HG03039 (cell line): Measurements from ENCODE around the gene PDE9A.

Source experiments
- ATAC-seq: cut with Tn5 transposase; IDR thresholded peaks from one replicate; pipeline ENCODE4 v1.9.1; 2021; ENCODE audit warnings: mild to moderate bottlenecking, moderate library complexity; ENCODE audit not compliant: unreplicated experiment

The PDE9A gene

DNA sequence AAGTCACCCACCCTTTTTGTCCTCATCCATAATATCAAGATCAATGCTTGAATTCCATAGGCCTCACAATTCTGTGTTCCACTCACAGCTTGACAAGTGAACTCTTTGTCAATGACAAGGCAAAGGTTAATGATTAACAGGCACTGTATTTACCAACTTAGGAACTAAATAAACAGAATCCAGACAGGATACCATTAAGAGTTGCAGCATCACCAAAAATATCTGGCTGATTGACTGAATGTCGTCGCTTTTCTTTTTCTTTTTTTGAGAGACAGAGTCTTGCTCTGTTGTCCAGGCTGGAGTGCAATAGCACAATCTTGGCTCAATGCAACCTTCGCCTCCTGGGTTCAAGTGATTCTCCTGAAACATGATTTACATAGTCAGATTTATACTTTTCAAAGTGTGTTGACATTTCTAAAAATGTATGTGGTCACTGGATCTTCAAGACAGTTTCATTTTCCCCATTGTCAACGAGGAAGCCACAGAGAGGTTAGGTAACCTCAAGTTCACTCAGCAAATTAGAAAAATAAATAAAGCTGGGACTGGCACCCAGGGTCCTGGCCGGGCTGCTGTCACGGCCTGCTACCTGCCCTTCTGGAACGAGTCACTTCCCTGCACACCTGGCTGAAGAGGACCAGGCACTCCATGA lies 81.0 kb downstream of the PDE9A start:
- no peak for ATAC-seq

DNA sequence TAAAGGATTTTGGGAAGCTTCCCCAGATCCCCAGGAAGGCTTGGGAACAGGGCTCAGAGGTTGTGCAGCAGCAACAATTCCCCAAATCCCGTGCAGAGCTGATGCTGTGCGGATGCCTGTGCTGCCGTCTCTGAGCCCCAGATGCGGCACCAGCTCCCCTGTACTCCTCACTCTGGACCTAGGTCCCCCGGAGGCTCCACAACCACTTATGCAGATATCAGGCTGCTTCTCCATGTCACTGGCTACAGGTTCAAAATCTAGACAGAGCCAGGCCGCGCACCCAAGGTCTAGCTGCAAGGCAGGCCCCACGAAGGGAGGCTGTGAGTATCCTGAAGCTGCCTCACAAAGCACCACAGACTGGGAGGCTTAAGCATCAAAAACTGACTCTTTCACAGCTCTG lies 81.6 kb downstream of the PDE9A start:
- no peak for ATAC-seq

DNA sequence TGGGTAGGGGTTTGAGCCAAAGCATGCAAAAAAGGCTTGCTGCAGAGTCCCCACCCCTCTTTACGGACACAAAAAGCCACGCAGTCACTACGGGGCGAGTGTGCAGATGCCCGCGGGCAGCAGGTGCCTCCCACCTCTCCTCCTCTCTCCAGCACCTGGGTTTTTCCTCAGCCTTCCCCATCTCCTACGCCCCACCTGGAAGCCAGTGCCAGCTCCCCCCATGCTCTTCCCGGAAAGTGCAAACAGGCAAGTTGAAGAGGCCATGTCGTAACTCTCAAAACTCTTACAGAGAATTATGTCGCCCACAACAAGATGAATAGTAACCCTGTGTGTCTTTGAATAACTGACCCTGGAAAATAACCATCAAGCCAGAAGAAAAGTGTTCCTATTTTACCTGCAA lies 82.5 kb downstream of the PDE9A start:
- no peak for ATAC-seq

DNA sequence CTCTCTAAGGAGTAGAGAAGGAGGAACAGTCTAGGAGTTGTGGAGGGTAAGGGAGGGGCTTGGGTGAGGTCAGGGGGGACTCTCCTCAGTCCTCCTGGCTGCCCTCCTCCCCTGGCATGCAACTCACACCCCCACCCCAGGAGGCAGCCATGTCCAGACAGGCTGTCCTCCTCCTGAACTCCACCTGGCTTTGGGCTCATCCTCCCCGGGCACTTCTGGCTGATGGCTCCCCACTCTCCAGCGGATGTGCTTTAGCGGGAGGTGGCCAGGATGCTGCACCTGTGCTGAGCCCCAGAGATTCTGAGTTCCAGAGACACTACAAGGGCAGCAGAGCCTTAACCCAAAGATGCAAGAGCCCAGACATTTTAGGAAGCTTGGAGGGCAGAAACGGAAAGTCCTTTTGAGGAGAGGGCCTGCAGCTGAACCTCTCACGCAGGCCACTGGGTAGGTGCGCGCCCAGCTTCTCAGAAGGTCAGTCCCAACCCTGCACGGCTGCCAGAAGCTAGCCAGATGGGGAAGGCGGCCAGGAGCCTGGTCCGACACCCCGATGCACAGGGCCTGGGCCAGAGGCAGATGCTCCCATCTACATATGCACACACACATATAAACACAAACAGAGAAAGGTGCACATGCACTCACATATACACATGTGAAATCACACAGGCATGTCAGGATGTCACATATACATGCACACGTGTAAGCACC lies 83.4 kb downstream of the PDE9A start:
- no peak for ATAC-seq

DNA sequence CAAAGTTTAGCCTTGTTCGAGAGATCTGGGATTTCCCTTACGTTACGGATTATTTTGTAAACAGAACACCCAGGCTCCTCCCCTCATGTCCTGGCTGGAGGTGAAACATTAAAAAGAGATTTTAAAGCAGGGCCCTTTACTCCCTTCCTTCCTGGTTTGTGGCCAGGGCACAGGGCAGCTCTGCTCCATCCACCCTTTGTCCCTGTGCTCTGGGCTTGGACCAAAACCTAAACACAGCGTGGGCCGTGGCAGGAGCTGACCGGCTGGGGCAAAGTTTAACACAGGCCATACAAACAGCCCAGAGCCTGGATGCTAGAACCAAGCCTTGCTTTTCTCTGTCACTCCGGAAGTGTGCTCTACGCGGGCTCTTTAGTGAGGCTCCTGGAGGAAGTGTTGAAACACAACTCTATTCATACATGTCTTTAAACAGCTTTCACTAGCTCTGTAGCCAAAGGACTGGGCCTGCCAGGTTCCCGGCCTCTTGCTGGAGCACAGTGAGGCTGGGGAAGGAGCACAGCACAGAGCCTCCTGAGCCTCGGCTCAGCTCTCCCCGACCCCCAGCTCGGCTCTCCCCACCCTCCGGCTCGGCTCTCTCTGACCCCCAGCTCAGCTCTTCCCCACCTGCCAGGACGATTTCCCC lies 84.7 kb downstream of the PDE9A start:
- no peak for ATAC-seq

DNA sequence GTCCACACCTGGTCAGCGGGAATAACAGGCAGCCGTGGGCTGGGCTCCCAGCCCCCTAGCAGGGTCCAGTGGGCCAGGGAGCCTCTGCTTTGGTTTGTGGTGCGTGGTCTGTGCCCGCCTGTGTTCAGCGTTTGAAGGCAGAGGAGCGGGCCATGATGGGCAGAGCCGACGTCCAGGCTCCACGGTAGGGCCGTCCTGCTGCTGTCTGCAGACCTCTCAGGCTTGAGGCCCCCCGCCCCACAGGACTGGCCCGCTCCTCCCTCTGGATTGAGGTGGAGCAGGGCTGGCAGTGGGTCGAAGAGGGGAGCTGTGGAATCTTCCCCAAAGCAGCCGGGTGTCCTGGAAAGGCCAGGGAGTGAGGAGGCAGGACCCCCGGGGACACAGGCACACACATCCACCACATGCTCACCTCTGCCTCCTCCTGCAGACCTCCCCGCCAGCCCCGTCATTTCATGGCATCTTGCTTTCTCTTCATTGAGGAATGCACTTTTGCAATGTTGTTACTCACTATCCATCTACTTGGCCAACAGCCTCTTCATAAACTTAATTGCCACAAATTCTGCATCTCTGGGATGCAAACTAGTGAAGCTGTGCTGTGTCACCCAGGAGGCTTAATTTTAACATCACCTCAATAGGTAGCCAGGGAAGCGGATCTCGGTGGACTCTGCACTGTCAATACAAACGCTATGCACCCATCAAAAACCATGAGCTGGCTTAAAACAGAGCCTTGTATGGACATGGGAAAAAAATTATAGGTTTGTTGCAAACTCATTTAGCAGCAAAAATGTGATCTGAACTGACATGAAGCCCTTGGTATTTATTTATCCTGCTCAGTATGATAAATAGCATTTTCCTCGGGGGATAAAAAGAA lies 85.9 kb downstream of the PDE9A start:
- ATAC-seq: no peak

DNA sequence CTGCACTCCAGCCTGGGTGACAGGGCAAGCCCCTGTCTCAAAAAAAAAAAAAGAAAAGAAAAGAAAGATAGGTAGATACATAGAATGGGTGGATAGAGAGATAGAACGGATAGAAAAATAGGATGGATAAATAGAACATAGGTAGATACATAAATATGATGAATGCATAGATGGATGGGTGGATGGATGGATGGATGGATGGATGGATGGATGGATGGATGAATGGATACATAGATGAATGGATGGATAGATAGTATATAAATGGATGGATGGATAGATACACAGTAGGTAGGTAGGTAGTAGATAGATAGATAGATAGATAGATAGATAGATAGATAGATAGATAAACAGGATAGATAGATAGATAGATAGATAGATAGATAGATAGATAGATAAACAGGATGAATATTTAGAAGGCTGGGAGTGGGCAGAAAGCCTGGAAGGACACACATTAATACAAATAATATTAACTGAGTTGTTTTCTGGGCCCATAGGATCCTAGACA lies 87.0 kb downstream of the PDE9A start:
- no peak for ATAC-seq

DNA sequence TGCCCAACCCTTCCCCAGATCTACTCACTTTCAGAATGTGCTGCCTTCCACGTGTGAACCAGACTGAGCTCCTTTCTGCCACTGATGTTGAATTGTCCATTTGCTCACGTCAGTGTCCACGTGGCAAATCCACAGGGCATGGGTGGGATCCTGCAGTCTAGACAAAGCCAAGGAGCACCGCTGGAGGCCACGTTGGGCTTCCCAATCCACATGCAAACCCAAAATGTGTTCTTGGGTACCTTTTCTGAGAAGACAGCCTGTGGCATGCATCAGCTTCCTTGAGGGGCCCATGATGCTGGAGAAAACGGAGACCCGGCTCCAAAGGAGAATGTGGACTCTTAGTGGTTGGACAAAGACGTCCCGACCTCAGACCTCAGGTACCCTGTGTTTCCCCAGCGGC lies 87.6 kb downstream of the PDE9A start:
- ATAC-seq: no peak

DNA sequence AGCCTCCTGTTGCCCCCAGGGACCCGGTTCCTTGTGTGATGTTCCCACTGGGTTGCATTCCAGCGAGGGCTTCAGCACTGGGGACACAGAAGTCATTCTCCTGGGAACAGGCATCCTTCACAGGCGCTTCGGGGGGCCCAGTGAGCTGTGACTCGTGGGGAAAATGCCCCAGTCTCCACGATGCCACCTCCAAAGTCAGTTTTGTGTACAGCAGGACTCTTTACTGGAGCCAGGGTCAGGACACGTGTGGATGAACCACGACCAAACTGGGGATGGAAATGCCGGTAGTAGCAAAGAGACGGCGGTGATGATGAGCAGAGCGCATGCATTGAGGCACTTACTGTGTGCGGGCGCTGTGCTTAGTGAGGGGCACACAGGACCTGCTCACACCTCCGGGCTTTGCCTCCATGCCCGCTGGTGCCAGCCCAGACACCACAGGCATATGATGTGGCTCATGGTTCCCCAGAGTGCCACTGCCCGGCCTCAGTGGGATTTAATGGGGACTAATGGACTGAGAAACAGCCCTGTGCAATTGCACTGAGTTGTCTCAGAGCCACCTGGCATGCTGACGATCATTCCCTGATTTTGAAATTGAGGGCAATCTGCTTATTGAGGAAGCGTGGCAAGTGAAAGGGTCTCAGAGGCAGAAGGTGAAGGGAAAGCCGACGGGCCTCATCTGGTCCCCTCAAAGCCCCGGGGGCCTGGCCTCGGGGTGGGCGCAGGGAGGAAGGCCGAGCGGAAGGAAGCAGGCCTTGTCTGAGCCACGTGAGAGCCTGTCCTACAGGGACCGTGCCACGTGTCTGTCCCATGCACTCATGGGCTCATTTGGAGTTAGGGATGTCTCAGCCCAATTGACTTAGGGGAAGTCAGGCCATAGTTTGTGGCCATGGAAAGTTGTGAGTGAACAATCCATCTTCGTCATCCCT lies 91.4 kb downstream of the PDE9A start:
- ATAC-seq: no peak

DNA sequence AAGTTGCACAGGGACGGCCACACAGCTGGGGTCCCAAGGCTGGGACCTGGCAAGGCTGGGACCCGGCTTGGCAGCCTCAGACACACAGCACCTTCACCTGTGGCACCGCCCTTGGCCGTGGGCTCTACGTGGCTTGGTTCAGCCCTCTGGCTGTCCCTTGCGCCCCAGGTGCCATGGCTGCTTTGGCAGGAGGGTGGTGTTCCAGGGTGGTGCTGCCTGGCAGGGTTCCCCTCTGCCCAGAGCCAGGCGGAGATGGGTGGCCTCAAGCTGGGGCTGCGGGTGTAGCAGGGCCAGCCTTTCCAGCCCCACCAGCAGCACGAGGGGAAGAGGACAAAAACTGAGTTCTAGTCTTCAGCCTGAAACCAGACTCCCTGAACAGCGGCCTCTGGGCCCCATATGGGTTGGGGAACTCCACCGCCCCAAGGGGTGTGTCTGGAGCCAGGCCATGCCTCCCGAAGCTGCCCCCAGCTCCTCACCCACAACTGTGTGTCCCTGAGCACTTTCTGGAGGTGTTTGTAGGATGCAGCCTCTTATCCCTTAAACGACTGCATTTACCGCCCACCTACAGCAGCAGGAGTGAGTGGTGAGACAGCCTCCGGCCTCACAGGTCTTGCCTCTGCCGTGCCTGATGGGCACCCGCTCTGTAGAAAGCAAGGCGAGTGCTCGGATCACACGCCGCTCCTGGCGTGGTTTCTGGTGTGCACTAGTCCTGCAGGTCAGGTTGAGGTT lies 92.3 kb downstream of the PDE9A start:
- no peak for ATAC-seq

DNA sequence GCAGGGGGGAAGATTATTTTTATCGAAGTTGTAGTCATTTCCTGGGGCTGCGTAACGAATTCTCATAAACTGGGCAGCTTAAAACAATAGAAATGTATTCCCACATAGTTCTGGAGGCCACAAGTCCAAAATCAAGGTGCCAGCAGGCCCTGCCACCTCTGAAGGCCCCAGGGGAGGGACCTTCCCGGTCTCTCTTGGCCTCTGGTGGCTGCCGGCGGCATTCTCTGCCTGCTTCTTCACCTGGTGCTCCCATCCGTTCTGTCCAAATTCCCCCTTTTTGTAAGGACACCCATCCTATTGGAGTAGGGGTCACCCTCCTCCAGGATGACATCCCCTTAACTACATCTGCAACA lies 92.8 kb downstream of the PDE9A start:
- ATAC-seq: no peak

DNA sequence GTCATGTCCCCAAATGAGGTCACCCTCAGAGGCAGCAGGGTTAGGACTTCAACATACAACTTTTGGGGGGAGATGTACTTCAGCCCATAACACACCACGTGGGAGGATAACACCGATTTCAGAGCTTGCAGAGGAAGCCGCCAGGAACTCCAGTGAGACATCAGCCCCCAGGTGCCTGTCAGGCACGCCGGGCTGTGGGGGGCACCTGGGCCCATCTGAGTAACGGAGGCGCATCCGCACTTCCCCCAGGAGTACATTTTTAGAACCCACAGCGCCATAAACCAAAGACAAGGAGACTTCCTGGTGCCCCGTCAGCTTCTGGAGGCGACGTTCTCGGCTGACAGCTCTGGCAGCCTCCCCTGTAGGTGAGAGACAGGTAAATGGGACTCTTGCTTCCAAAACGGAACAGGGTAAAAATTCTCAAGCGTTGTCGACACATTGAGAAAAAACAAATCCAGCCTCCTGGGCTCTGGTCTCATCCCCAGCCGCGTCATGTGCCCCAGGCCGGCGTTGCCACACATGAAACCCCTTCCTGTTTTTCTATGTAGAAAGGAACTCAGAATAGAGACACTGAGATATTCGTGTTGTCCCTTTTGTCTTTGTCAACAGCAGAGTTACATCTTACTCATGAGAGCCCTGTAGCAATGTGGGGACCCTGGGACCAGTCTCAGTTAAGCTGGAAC lies 93.3 kb downstream of the PDE9A start:
- no peak for ATAC-seq

DNA sequence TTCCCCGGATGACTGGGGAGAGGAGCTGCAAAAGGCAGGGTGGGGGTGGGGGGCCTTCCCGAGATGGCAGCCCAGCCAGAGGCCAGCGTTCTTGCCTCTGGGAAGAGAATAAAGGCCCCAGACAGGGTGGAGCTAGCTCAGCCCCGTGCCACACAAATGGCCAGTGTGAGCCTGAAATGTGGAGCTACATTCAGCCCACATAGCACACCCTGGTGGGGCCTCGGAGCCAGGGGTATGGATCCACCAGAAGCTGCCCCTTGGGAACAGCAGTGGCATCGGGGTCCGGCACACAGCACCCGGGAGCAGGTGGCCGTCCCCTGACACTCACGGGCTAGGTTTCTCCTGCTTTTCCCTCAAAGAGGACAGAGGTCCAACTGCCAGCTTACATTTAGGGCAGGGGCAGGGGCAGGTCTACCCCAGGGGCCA lies 93.9 kb downstream of the PDE9A start:
- no peak for ATAC-seq

DNA sequence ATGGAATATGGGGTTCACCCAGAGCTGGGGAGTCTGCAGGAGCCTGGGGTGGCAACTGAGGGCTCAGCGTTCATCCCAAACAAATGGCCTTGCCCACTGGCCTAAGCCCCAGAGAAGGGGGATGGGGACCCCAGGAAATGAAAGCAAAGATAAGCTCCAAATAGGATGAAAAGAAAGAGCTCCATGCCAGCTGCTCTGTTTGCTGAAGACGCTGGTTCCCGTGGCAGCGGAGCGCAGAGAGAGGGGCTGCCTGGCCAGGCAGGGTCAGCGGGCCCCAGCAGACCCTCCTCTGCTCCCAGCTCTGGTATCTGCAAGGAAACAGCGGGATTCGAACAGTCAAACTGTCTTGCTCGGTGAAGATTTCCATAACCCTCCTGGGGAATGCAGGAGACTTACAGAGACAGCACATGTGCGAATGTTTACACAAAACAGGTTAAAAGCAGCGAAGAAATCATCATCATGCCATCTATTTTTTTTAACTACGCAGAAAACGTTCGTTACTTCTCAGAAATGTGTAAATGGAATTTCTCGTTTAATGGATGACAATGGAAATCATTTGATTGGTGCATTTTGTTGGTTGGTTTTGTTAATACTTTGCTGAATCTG lies 94.4 kb downstream of the PDE9A start:
- no peak for ATAC-seq

DNA sequence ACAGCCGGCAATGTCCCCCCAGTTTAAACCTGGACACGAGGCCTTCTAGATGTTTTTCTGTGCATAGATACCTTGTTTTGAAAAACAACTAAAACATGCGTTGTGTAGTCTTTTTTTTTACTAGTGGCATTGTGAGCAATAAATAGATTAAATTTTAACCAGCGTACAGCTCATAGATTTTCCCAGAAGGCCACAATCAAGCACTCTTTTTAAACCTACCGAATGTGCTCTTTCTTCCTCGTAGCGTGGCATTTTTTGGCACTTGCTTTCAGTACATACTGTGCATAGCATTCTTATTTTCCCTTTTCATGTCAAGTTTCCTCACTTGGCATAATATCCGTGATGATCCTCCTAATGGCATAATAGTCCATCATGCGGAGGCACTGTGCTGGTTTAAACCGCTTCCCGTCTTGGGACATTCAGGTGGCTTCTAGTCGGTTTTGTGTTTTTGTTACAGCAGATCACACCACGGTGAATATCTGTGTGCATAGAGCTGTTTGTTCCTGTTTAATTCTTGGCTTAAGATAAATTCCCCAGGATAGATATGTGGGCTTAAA lies 95.3 kb downstream of the PDE9A start:
- no peak for ATAC-seq

DNA sequence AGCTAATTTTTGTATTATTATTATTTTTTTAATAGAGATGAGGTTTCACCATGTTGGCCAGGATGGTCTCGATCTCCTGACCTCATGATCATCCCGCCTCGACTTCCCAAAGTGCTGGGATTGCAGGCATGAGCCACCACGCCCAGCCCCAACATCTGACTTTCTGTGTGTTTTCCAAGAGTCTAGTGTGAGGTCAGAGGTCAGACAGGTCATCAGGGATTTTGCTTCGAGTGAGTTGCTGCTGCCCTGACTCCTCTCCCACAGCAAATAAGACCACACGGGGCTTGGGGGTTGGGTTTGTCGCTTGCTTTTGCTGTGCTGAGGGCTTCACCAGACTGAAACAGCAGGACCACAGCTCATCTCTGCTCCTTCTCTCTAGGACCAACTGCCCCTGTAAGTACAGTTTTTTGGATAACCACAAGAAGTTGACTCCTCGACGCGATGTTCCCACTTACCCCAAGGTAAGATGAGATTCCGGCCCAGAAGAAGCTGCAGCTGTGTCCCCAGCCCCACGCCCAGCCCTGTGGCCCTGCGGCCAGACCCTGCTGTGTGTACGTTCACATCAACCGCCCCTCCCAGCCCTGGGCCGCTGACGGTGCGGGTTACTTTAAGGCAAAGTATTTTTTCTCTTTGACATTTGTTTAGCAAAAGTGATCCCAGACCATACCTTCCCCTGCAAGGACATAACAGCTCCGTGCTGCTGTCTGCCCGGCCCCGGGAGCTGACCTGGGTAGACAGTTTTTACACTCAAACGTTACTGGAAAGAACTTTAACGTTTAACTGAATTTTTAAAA lies 97.5 kb downstream of the PDE9A start:
- no peak for ATAC-seq

DNA sequence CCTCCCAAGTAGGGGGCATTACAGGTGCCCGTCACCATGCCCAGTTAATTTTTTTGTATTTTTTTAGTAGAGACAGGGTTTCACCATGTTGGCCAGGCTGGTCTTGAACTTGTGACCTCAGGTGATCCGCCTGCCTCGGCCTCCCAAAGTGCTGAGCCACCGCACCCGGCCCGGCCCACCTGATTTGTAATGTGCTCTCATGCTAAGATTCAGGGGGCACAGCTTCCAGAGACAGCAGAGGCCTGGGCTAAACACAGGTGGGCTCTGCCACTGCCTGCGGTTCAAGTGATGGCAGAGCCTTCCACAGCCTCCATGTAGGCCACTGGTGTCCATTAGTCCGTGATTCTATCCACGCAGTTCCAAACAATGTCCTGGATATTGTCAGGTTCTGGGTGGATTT lies 98.4 kb downstream of the PDE9A start:
- ATAC-seq: no peak
